Mesenchymal stem cell (in vitro differentiated cells and primary cell): ENCODE data around the gene CROCC.

Experiments used
- DNase-seq: peaks from one replicate; pipeline ENCODE4 v3.0.0-alpha.2; 2013
- H2AFZ ChIP-seq: one replicate; pipeline ENCODE4 v1.6.1; 2013; ENCODE audit warnings: low read depth, mild to moderate bottlenecking, control low read depth, inconsistent platforms, low read length, moderate library complexity
- H2AK5ac ChIP-seq: 2 replicates; pipeline ENCODE4 v1.6.1; 2013; ENCODE audit warnings: low read length, moderate library complexity, mild to moderate bottlenecking, inconsistent platforms; ENCODE audit not compliant: severe bottlenecking
- H2BK120ac ChIP-seq: one replicate; pipeline ENCODE4 v1.6.1; 2013; ENCODE audit warnings: low read depth, mild to moderate bottlenecking, inconsistent platforms, low read length, moderate library complexity
- H2BK12ac ChIP-seq, 2 experiments: one replicate each; pipeline ENCODE4 v1.6.1; 2013; ENCODE audit warnings: inconsistent platforms in 2 of 2, low read length in 2 of 2, mild to moderate bottlenecking in 2 of 2, moderate library complexity in 2 of 2, control low read depth in 1 of 2
- H2BK15ac ChIP-seq: one replicate; pipeline ENCODE4 v1.6.1; 2013; ENCODE audit warnings: mild to moderate bottlenecking, low read depth, inconsistent platforms; ENCODE audit not compliant: poor library complexity, severe bottlenecking
- H2BK5ac ChIP-seq: 2 replicates; pipeline ENCODE4 v1.6.1; 2013; ENCODE audit warnings: low read depth, mild to moderate bottlenecking, low read length, control low read depth, inconsistent platforms; ENCODE audit not compliant: poor library complexity, severe bottlenecking
- H3K14ac ChIP-seq, 2 experiments: one replicate each; pipeline ENCODE4 v1.6.1; 2013; ENCODE audit warnings: inconsistent platforms in 2 of 2, low read length in 2 of 2, control low read depth in 1 of 2, mild to moderate bottlenecking in 1 of 2, moderate library complexity in 1 of 2
- H3K18ac ChIP-seq, 2 experiments: one replicate each; pipeline ENCODE4 v1.6.1; 2013; ENCODE audit warnings: inconsistent platforms in 2 of 2, low read length in 2 of 2, control low read depth in 1 of 2, low read depth in 1 of 2, mild to moderate bottlenecking in 1 of 2
- H3K23ac ChIP-seq, 2 experiments: one replicate each; pipeline ENCODE4 v1.6.1; 2013; ENCODE audit warnings: inconsistent platforms in 2 of 2, low read length in 2 of 2, mild to moderate bottlenecking in 2 of 2, moderate library complexity in 2 of 2, control low read depth in 1 of 2
- H3K27ac ChIP-seq: 2 replicates; pipeline ENCODE4 v1.5.1; 2013; ENCODE audit warnings: mild to moderate bottlenecking, moderate library complexity, low read length, control low read depth, inconsistent platforms; ENCODE audit not compliant: poor library complexity, severe bottlenecking
- H3K27me3 ChIP-seq, 2 experiments: 2 replicates each; pipeline versions ENCODE4 v1.6.1 to v1.7.0; 2013; ENCODE audit warnings: low read length in 2 of 2, mild to moderate bottlenecking in 2 of 2, moderate library complexity in 2 of 2, control low read depth in 1 of 2, inconsistent platforms in 1 of 2; ENCODE audit not compliant: control insufficient read depth in 1 of 2, insufficient read depth in 1 of 2
- H3K36me3 ChIP-seq, 2 experiments: 2 replicates each; pipeline versions ENCODE4 v1.6.1 to v1.7.0; 2013; ENCODE audit warnings: low read length in 2 of 2, control low read depth in 1 of 2, inconsistent platforms in 1 of 2, low read depth in 1 of 2, mild to moderate bottlenecking in 1 of 2; ENCODE audit not compliant: insufficient read depth in 2 of 2, control insufficient read depth in 1 of 2
- H3K4ac ChIP-seq, 2 experiments: one replicate each; pipeline ENCODE4 v1.6.1; 2013; ENCODE audit warnings: inconsistent platforms in 2 of 2, low read length in 2 of 2, mild to moderate bottlenecking in 2 of 2, moderate library complexity in 2 of 2, control low read depth in 1 of 2, low read depth in 1 of 2
- H3K4me1 ChIP-seq: 2 replicates; pipeline ENCODE4 v1.6.1; 2013; ENCODE audit warnings: low read depth, low read length, control low read depth; ENCODE audit not compliant: control insufficient read depth, insufficient read depth
- H3K4me2 ChIP-seq: 2 replicates; pipeline ENCODE4 v1.6.1; 2013; ENCODE audit warnings: low read length, mild to moderate bottlenecking, inconsistent platforms; ENCODE audit not compliant: poor library complexity, severe bottlenecking
- H3K4me3 ChIP-seq, 2 experiments: 2 replicates each; pipeline versions ENCODE4 v1.5.1 to v1.7.0; 2013; ENCODE audit warnings: low read length in 2 of 2, mild to moderate bottlenecking in 2 of 2, control low read depth in 1 of 2, low read depth in 1 of 2; ENCODE audit not compliant: insufficient read depth in 1 of 2
- H3K79me1 ChIP-seq: replicated peaks from 2 replicates; pipeline ENCODE4 v1.6.1; 2013; ENCODE audit warnings: mild to moderate bottlenecking, control low read depth, low read length, inconsistent platforms; ENCODE audit not compliant: poor library complexity, severe bottlenecking
- H3K9ac ChIP-seq: 2 replicates; pipeline ENCODE4 v1.7.0; 2013; ENCODE audit warnings: mild to moderate bottlenecking, low read length, moderate library complexity
- H3K9me3 ChIP-seq: 2 replicates; pipeline ENCODE4 v1.7.0; 2013; ENCODE audit warnings: mild to moderate bottlenecking, low read length; ENCODE audit not compliant: control insufficient read depth
- H4K8ac ChIP-seq: one replicate; pipeline ENCODE4 v1.6.1; 2013; ENCODE audit warnings: inconsistent platforms, mild to moderate bottlenecking, low read length, moderate library complexity
- H4K91ac ChIP-seq: one replicate; pipeline ENCODE4 v1.6.1; 2013; ENCODE audit warnings: mild to moderate bottlenecking, low read length, inconsistent platforms
- WGBS: methylation state at CpG from one replicate; pipeline ENCODE4 v1.1.7; 2013; ENCODE audit warnings: mixed read lengths; 5-methylcytosine and 5-hydroxymethylcytosine counted together

CROCC gene

DNA sequence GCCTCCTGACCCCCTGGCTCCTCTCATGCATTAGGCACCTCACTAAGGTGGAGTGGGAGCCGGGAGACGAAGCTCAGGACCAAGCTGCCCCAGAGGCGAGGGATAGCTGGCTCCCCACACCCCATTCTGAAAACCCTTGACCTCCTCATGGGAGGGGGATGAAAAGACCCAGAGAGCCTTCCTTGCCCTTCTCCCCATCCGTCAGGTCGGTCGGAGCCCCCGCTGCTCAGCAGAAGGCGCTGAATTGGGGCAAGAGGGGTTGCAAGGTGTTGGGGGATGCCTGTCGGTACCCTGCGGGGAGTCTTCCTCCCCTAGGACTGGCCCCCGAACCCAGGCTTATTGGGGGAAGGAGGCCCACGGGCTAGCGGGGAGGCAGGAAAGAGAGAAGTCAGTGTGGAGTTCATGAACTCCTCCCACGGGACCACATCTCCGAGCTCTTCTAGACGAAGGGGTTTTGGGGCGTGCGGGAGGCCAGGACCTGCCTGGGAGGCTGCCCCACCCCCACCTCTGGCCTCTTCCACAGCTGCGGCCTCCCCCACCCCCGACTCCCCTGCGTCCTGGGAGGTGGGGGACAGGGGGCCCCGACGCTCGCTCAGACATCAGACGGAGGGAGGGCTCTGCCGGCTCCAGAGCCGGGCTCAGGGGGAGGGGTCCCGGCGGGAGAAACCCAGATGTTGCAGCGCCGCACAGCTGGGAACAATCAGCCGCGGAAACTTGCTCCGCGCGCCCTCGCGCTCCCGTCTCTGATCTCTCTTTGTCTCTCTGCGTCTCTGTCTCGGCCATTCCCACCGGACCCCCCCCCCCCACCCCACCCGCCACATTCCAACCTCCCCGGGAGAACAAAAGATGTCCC lies 58.0 kb downstream of the CROCC start:
- Histone ChIP-seq H2AFZ (no peak overlapping the region), H2BK120ac (peak overlapping the region; percentile 95), H3K9me3 (no peaks in the 10 kb centered on the region), H3K4me3 (peak overlapping the region; percentile 79 to 98), H2AK5ac (peak overlapping the region; percentile 43), H4K8ac (peak overlapping the region; percentile 21), H2BK15ac (no peak overlapping the region), H3K14ac (peak overlapping the region; percentile 0 to 71), H3K79me1 (peaks cover 13% of the 10 kb centered on the region), H3K27ac (peak overlapping the region; percentile 60), H3K27me3 (no peaks in the 10 kb centered on the region), H3K4me2 (peak overlapping the region; percentile 76), H2BK5ac (peak overlapping the region; percentile 46), H3K23ac (peak overlapping the region in 1 of 2 experiments; percentile 34), H2BK12ac (peak overlapping the region in 1 of 2 experiments; percentile 32), H3K18ac (peak overlapping the region; percentile 53 to 90), H3K36me3 (peaks cover 36 to 50% of the 10 kb centered on the region in 2 experiments), H3K9ac (peak overlapping the region; percentile 94), H3K4me1 (peaks cover 51% of the 10 kb centered on the region), H4K91ac (peak overlapping the region; percentile 78), H3K4ac (peak overlapping the region; percentile 80 to 90)
- peak; percentile 47 for DNase-seq
- WGBS: 5% methylated on average over 28 of the region's 44 CpGs

DNA sequence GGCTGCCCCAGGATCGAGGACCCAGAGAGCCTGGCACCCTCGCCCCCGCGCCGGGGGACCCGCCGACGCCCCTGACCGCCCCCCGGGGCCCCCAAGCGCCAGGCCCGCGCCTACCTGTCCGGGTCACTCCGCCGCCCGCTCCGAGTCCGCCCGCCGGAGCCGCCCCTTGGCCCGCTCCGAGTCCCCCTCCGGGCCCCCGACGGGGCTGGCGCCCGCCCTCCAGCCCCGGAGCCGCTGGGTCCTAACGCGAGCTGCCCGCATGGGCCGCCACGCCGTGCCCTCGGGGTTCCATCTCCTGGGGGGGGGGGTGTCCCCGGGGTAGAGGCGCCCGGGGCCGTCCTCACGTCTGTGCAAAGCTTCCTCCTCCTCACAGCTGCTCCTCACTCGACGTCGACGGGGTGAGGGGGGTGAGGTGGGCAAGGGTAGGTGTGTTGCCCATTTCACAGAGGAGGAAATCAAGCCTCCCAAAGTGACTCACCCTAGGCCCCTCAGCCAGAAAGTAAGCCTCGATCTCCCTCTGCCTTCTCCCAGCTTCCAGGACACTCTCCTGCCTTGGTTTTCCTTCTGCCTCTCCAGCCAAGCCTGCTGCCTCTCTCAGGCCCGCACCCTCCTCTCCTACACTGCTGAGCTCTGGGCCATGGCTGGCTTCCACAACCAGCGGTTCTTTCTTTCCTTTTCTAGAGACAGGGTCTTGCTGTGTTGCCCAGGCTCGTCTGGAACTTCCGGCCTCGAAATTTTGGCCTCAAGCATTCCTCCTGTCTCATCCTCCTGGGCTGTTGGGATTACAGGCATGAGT lies 58.9 kb downstream of the CROCC start, which contains the start of gene MFAP2:
Gene MFAP2, minus strand, starts transcription at position 148 of the 796 bp plus-strand sequence. CDS start 2,347 bp downstream, outside the sequence.
- peak within 1 kb of the TSS; percentile 60 for H3K27ac ChIP-seq
- peak within 1 kb of the TSS; percentile 86 to 90 for H2BK12ac ChIP-seq
- peak within 1 kb of the TSS; percentile 80 to 90 for H3K4ac ChIP-seq
- H2BK15ac ChIP-seq: peak within 1 kb of the TSS; percentile 26
- H3K4me3 ChIP-seq: peak within 1 kb of the TSS; percentile 79 to 98
- H2AFZ ChIP-seq: peak within 1 kb of the TSS; percentile 18
- peak within 1 kb of the TSS; percentile 83 for H4K91ac ChIP-seq
- peaks cover 10% of the 10 kb centered on the region for H3K79me1 ChIP-seq
- no peaks in the 10 kb centered on the region for H3K9me3 ChIP-seq
- H2BK120ac ChIP-seq: peak within 1 kb of the TSS; percentile 95
- peak within 1 kb of the TSS in 1 of 2 experiments; percentile 94 for H3K23ac ChIP-seq
- peak within 1 kb of the TSS; percentile 94 for H3K9ac ChIP-seq
- peak; percentile 40 for DNase-seq
- no peaks in the 10 kb centered on the region for H3K27me3 ChIP-seq
- H2AK5ac ChIP-seq: peak within 1 kb of the TSS; percentile 86
- H4K8ac ChIP-seq: peak within 1 kb of the TSS; percentile 41
- peak within 1 kb of the TSS; percentile 76 for H3K4me2 ChIP-seq
- H3K4me1 ChIP-seq: peaks cover 51% of the 10 kb centered on the region
- H3K14ac ChIP-seq: peak within 1 kb of the TSS; percentile 0 to 71
- H3K18ac ChIP-seq: peak within 1 kb of the TSS; percentile 53 to 90
- H2BK5ac ChIP-seq: peak within 1 kb of the TSS; percentile 46
- WGBS: 12% methylated on average over 29 of the region's 53 CpGs
- H3K36me3 ChIP-seq: peaks cover 28 to 46% of the 10 kb centered on the region in 2 experiments

DNA sequence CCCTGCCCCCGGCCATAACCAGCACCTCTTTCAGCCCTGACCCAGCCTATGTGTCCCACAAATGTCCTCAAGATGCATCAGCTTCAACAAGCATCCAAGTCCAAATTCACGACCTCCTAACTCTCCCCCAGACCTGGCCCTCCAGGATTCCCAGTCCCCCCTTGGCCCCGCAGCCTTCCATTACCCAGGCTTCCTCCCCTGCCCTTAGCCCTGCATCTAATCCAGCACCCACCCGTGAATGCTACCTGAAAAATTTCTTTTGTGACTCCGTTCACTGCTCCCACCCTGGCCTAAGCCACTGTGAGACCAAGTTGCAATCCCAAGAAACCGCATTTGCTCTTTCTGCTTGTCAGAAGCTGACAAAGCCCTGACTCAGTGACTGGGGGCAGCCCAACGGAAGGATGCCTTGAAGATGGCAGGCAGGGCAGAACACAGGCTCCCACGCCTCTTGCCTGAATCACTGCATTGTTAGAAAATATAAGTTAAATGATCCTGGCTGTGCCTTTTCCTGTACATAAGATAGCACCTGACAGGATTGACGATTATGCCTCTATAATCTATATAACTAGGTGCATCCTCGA lies 59.6 kb downstream of the CROCC start:
- peak overlapping the region in 1 of 2 experiments; percentile 80 for H2BK12ac ChIP-seq
- peak overlapping the region in 1 of 2 experiments; percentile 14 for H3K23ac ChIP-seq
- H3K4me3 ChIP-seq: peak overlapping the region in 1 of 2 experiments; percentile 98
- no peak overlapping the region for H3K4me2 ChIP-seq
- H3K9ac ChIP-seq: peak overlapping the region; percentile 94
- H3K4ac ChIP-seq: peak overlapping the region in 1 of 2 experiments; percentile 56
- H2BK15ac ChIP-seq: no peak overlapping the region
- 60% methylated on average over 10 of the region's 10 CpGs for WGBS
- DNase-seq: peak; percentile 82
- peaks cover 45% of the 10 kb centered on the region for H3K4me1 ChIP-seq
- H3K14ac ChIP-seq: peak overlapping the region in 1 of 2 experiments; percentile 18
- peak overlapping the region; percentile 41 for H4K8ac ChIP-seq
- peak overlapping the region; percentile 37 for H4K91ac ChIP-seq
- H3K79me1 ChIP-seq: peaks cover 7% of the 10 kb centered on the region
- peak overlapping the region; percentile 18 for H2AFZ ChIP-seq
- H3K18ac ChIP-seq: peak overlapping the region in 1 of 2 experiments; percentile 86
- H3K27me3 ChIP-seq: no peaks in the 10 kb centered on the region
- peak overlapping the region; percentile 57 for H3K27ac ChIP-seq
- no peaks in the 10 kb centered on the region for H3K9me3 ChIP-seq
- H3K36me3 ChIP-seq: peaks cover 21 to 46% of the 10 kb centered on the region in 2 experiments
- peak overlapping the region; percentile 32 for H2BK5ac ChIP-seq
- H2AK5ac ChIP-seq: peak overlapping the region; percentile 86
- H2BK120ac ChIP-seq: no peak overlapping the region
